Measurements from ENCODE around the gene SLC4A8.

The SLC4A8 gene

GRCh38 chr12:51522696-51523095 lies 98.1 kb downstream of the SLC4A8 start:
- H3K4me3 ChIP-seq (ENCODE audit: control insufficient read depth, low read depth, low read length), result no peak overlapping the region
- DNase-seq (ENCODE audit: low read depth), result no peak
- TF ChIP-seq CTCF (IDR thresholded peaks at IDR 0.05; ENCODE audit: control insufficient read depth, insufficient read depth, low read depth, low read length, missing control alignments), result no peak

- no peak for TF ChIP-seq CTCF (IDR thresholded peaks at IDR 0.05; ENCODE audit: control insufficient read depth, insufficient read depth, low read depth, low read length, missing control alignments)
- DNase-seq (ENCODE audit: low read depth), result no peak
- no peak overlapping the region for H3K4me3 ChIP-seq (ENCODE audit: control insufficient read depth, low read depth, low read length)
Observed at GRCh38 chr12:51524386-51524901, 99.8 kb downstream of the SLC4A8 start.

GRCh38 chr12:51525518-51525917 lies 100.9 kb downstream of the SLC4A8 start:
- no peak for DNase-seq (ENCODE audit: low read depth)

GRCh38 chr12:51527966-51528365 lies 103.3 kb downstream of the SLC4A8 start:
- H3K4me3 ChIP-seq (ENCODE audit: control insufficient read depth, low read depth, low read length), result no peak overlapping the region
- DNase-seq (ENCODE audit: low read depth), result no peak
- TF ChIP-seq CTCF (IDR thresholded peaks at IDR 0.05; ENCODE audit: control insufficient read depth, insufficient read depth, low read depth, low read length, missing control alignments), result no peak

More at GRCh38 chr12:51525518-51525917, 100.9 kb downstream of the SLC4A8 start:
- no peak overlapping the region for H3K4me3 ChIP-seq (ENCODE audit: control insufficient read depth, low read depth, low read length)
- no peak for TF ChIP-seq CTCF (IDR thresholded peaks at IDR 0.05; ENCODE audit: control insufficient read depth, insufficient read depth, low read depth, low read length, missing control alignments)

GRCh38 chr12:51528852-51529650 lies 104.4 kb downstream of the SLC4A8 start:
- DNase-seq (ENCODE audit: low read depth), result no peak
- no peak for TF ChIP-seq CTCF (IDR thresholded peaks at IDR 0.05; ENCODE audit: control insufficient read depth, insufficient read depth, low read depth, low read length, missing control alignments)
- H3K4me3 ChIP-seq (ENCODE audit: control insufficient read depth, low read depth, low read length), result no peak overlapping the region

- no peak for DNase-seq (ENCODE audit: low read depth)
- no peak for TF ChIP-seq CTCF (IDR thresholded peaks at IDR 0.05; ENCODE audit: control insufficient read depth, insufficient read depth, low read depth, low read length, missing control alignments)
- no peak overlapping the region for H3K4me3 ChIP-seq (ENCODE audit: control insufficient read depth, low read depth, low read length)
Observed at GRCh38 chr12:51529651-51529970, 105.0 kb downstream of the SLC4A8 start.

Measured in AG09309 (cell line).